Mucosa of descending colon (tissue), 3 donors: ENCODE measurements around the gene CLEC4A. TPM values are rescaled to one million over a fixed set of nuclear protein-coding genes. Genes with fewer than 3 reads are reported as not detected.

ENCODE experiments used
- ATAC-seq: fragments of 200-7000 bp; cut with Tn5 transposase; one replicate; pipeline ENCODE4 v1.9.1; 2020; ENCODE audit warnings: mild to moderate bottlenecking, moderate library complexity
- DNase-seq, 3 donors: peaks; one replicate each; pipeline ENCODE4 v3.0.0-alpha.2; 2020
- H3K36me3 ChIP-seq: fragments of 200-600 bp; one replicate; pipeline ENCODE4 v1.8.0; 2021; ENCODE audit warnings: low read depth, mild to moderate bottlenecking
- H3K4me1 ChIP-seq: fragments of 200-600 bp; one replicate; pipeline ENCODE4 v1.8.0; 2021; ENCODE audit warnings: low read depth, mild to moderate bottlenecking
- H3K4me3 ChIP-seq: fragments of 200-600 bp; one replicate; pipeline ENCODE4 v1.8.0; 2021; ENCODE audit warnings: mild to moderate bottlenecking
- H3K9me3 ChIP-seq: fragments of 200-600 bp; one replicate; pipeline ENCODE4 v1.8.0; 2021; ENCODE audit warnings: mild to moderate bottlenecking
- CTCF ChIP-seq: fragments of 200-600 bp; IDR thresholded peaks from one replicate; pipeline ENCODE4 v1.8.0; 2022; ENCODE audit warnings: antibody characterized with exemption, mild to moderate bottlenecking
- intact Hi-C, 2 donors: fragments of 100-400 bp; cut with DNase I in 1 of 2; cut with micrococcal nuclease in 1 of 2; formaldehyde crosslinking; loops; one replicate each; pipeline versions ENCODE4 v1.11.0 to v1.11.1; 2022; cut with DNase I, micrococcal nuclease
- total RNA-seq, 3 donors: library from RNA; stranded (reverse); fragmentation: NEBNext Ultra II Directional in 2 of 3; extraction: Animal tissue kit (Norgen Biotek cat#: 25700) in 2 of 3; gene quantifications; one replicate each; pipeline versions ENCODE4 v1.2.1 to v1.2.4, GENCODE V29; 2021 to 2023
- donor health status: DM: no; HTN: no; CAD: no; lungs with moderate emphysema.
- donor health status: DM: no; HTN: no; CAD: no.
- donor health status: DM: no; HTN: yes; CAD: no.

The CLEC4A gene
- total RNA-seq, 3 donors from 2014 or later = 0.70 to 1.1 (median 1.0) TPM

GRCh38 chr12:8143261-8143660 lies 19.8 kb downstream of the CLEC4A start:
- ATAC-seq = no peak
- TF ChIP-seq CTCF = no peak

DNA sequence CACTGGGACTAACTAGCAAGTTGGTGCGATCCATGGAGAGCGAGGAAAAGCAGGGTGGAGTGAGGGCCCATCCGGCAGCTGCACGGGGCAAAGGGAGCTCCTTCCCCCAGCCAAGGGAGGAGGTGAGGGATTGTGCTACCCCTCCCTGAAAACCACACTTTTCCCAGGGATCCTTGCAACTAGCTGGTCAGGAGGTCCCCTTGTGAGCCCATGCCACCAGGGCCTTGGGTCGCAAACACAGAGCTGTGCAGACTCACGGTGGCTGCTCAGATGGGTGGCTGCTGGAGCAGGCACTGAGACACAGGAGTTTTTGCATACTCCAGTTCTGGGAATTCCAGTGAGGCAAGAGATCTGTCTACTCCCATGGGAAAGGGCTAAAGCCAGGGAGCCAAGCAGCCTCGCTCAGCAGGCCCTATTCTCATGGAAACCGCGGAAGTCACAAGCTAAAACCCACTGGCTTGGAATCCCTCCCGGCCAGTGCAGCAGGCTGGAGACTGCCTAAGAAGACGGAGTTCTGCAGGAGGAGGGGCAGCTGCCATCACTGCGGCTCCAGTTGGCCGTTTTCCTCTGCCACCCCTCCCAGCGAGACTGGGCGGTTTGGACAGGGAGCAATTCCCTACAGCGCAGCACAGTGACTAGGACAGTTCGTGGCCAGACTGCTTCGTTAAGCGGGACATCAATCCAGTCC lies 22.5 kb downstream of the CLEC4A start:
- Histone ChIP-seq H3K4me3 (no peak overlapping the region), H3K9me3 (peaks cover 8% of the 10 kb centered on the region), H3K4me1 (no peaks in the 10 kb centered on the region), H3K36me3 (no peaks in the 10 kb centered on the region)
- TF ChIP-seq CTCF = no peak
- intact Hi-C loops = no loop called here
- ATAC-seq (peak; percentile 42), DNase-seq (peak; percentile 26 to 64 (median 32))

More at GRCh38 chr12:8143261-8143660, 19.8 kb downstream of the CLEC4A start:
- intact Hi-C loops = no loop called here
- DNase-seq = no peak
- Histone ChIP-seq H3K4me1 (no peaks in the 10 kb centered on the region), H3K4me3 (no peak overlapping the region), H3K36me3 (no peaks in the 10 kb centered on the region), H3K9me3 (peaks cover 10% of the 10 kb centered on the region)

DNA sequence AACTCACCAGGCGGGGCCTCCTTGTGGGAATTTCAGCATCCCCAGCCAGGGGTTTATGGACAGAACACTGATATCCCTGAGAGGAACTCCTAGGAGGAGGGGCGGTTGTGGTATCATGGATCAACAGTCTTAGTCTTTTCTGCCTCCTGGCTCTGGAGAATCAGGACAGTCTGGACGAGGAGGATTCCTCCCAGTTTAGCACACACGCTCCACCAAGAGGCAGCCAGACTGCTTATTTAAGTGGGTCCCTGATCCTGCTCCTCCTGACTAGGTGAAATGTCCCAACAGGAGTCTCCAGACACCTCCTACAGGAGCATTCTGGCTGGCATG lies 23.0 kb downstream of the CLEC4A start:
- Histone ChIP-seq H3K4me1 (no peaks in the 10 kb centered on the region), H3K9me3 (peaks cover 7% of the 10 kb centered on the region), H3K36me3 (no peaks in the 10 kb centered on the region), H3K4me3 (no peak overlapping the region)
- ATAC-seq = no peak
- no peak for DNase-seq
- no peak for TF ChIP-seq CTCF
- intact Hi-C loops = no loop called here

DNA sequence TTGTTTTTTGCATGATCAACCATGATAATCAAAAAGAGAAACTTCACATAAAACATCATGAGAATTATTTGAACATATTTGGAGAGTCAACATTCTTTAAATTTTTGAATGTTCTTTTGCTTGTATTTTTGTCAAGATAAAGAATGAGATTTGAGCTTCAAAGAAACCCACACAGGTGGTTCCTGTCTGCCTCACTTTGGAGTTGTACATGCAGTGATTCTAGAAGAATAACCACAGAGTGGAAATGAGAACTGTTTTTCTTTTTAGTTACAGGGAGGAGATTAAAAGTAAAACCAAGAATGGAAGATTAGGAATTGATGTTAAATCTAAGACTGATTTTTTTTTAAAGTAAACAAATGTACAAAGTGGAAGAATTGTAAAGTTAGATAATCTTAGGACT lies 31.1 kb downstream of the CLEC4A start:
- intact Hi-C loops = no loop called here
- DNase-seq (no peak), ATAC-seq (no peak)
- Histone ChIP-seq H3K4me3 (no peak overlapping the region), H3K9me3 (no peaks in the 10 kb centered on the region), H3K36me3 (no peaks in the 10 kb centered on the region), H3K4me1 (no peaks in the 10 kb centered on the region)
- no peak for TF ChIP-seq CTCF

- H3K4me3 ChIP-seq = no peak overlapping the region
- DNase-seq (no peak), ATAC-seq (no peak)
- no peaks in the 10 kb centered on the region for H3K4me1 ChIP-seq
- TF ChIP-seq CTCF = no peak
- intact Hi-C loops = no loop called here
- no peaks in the 10 kb centered on the region for H3K36me3 ChIP-seq
- no peaks in the 10 kb centered on the region for H3K9me3 ChIP-seq
Observed at GRCh38 chr12:8156416-8156815, 33.0 kb downstream of the CLEC4A start.

- H3K4me1 ChIP-seq = no peaks in the 10 kb centered on the region
- ATAC-seq = peak; percentile 11
- no peak for TF ChIP-seq CTCF
Observed at GRCh38 chr12:8156845-8157244, 33.4 kb downstream of the CLEC4A start, which contains the start of gene ZNF705A. Gene ZNF705A, plus strand, starts transcription at chr12:8157015. Its CDS starts 15,611 bp downstream, at chr12:8172626.

More at GRCh38 chr12:8156845-8157244, 33.4 kb downstream of the CLEC4A start, which contains the start of gene ZNF705A:
- DNase-seq = no peak
- intact Hi-C loops = no loop called here
- Histone ChIP-seq H3K4me3 (no peak within 1 kb of the TSS), H3K9me3 (no peaks in the 10 kb centered on the region), H3K36me3 (no peaks in the 10 kb centered on the region)
